Activated naive CD4-positive, alpha-beta T cell treated with anti-CD3 and anti-CD28 coated beads, Interleukin-2, amount 10 ng/mL, durations not matched to agents 7 days and 5 days (primary cell): ENCODE results near the gene GAD1.

ENCODE experiments used
- CTCF ChIA-PET: fragments of 350-600 bp; sonication (Branson Sonifier 250); formaldehyde crosslinking; loops from one replicate; lab custom pipeline; 2021; ENCODE audit warnings: antibody characterized with exemption; lab: Charles Lee
- DNase-seq: peaks from one replicate; pipeline ENCODE4 v3.0.0-alpha.2; 2020
- H3K27ac Mint-ChIP-seq: one replicate; pipeline ENCODE4 v1.8.0; 2021; ENCODE audit warnings: mild to moderate bottlenecking, moderate library complexity, mixed read lengths
- H3K27me3 Mint-ChIP-seq: one replicate; pipeline ENCODE4 v1.8.0; 2021; ENCODE audit warnings: mild to moderate bottlenecking, mixed read lengths
- H3K36me3 Mint-ChIP-seq: one replicate; pipeline ENCODE4 v1.8.0; 2021; ENCODE audit warnings: mixed read lengths
- H3K4me1 Mint-ChIP-seq: one replicate; pipeline ENCODE4 v1.8.0; 2021; ENCODE audit warnings: mixed read lengths
- H3K4me3 Mint-ChIP-seq: one replicate; pipeline ENCODE4 v1.8.0; 2021; ENCODE audit warnings: mild to moderate bottlenecking, moderate library complexity, mixed read lengths
- H3K9me3 Mint-ChIP-seq: one replicate; pipeline ENCODE4 v1.8.0; 2021; ENCODE audit warnings: mixed read lengths

The GAD1 gene

GRCh38 chr2:170813611-170814532 is 2.8 kb upstream of the GAD1 start:
- peak overlapping the region; percentile 44 for H3K27ac Mint-ChIP-seq
- H3K4me1 Mint-ChIP-seq: peaks cover 44% of the 10 kb centered on the region
- H3K9me3 Mint-ChIP-seq: no peaks in the 10 kb centered on the region

DNA sequence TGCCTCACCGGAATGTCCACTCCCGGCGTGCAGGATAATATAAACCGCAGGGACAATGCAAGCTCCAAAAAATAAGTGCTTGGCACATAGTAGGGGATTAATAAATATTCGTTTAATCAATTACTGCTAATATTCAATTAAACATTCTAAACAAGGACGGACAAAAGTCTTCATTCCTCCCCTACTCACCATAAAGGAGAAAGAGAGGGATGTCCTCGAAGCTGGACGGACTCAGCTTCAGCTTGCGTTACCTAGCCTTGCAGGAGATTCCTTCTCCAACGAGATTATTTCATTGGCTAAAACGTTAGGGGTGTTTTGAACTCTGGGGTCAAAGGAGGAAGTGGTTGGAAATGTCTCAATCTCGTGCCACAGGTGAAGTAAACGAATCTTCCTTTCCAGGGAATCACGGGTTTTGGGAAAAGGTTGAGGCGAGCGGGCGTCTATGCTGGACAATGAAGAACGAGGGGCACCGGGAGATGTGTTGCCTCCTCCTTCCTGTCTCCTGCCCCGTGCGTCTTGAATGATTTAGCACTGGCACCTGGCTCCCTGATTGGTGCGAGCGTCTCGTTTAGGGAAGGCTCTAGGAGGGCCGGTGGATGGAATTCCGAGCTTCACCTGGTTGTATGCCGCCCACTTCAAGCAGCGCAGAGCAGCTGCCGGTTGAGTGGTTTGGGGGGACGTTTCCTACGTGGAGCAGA is 2.0 kb upstream of the GAD1 start:
- Mint-ChIP-seq H3K9me3 (no peaks in the 10 kb centered on the region), H3K4me1 (peaks cover 52% of the 10 kb centered on the region), H3K27ac (peak overlapping the region; percentile 44), H3K36me3 (no peaks in the 10 kb centered on the region), H3K27me3 (peaks cover 72% of the 10 kb centered on the region), H3K4me3 (no peak overlapping the region)
- DNase-seq: no peak
- CTCF ChIA-PET: interaction anchor here (1.0 to 4.3 kb wide), 8 partner anchors 8 to 578 kb away, joined by 3 to 36 read pairs (median 16); no protein-coding TSS in a partner anchor

More at GRCh38 chr2:170813611-170814532, 2.8 kb upstream of the GAD1 start:
- no peak overlapping the region for H3K4me3 Mint-ChIP-seq
- no peaks in the 10 kb centered on the region for H3K36me3 Mint-ChIP-seq
- peaks cover 64% of the 10 kb centered on the region for H3K27me3 Mint-ChIP-seq
- DNase-seq: peak; percentile 59
- CTCF ChIA-PET: interaction anchor here (1.0 to 6.6 kb wide), 22 partner anchors 8 to 578 kb away, joined by 3 to 40 read pairs (median 6); partner anchors contain the start of gene ERICH2

GRCh38 chr2:170815311-170815710 is 1.4 kb upstream of the GAD1 start:
- peaks cover 78% of the 10 kb centered on the region for H3K27me3 Mint-ChIP-seq
- peak overlapping the region; percentile 73 for H3K27ac Mint-ChIP-seq
- CTCF ChIA-PET: interaction anchor here (0.7 to 4.0 kb wide), 9 partner anchors 10 to 491 kb away, joined by 3 to 36 read pairs (median 7); no protein-coding TSS in a partner anchor

DNA sequence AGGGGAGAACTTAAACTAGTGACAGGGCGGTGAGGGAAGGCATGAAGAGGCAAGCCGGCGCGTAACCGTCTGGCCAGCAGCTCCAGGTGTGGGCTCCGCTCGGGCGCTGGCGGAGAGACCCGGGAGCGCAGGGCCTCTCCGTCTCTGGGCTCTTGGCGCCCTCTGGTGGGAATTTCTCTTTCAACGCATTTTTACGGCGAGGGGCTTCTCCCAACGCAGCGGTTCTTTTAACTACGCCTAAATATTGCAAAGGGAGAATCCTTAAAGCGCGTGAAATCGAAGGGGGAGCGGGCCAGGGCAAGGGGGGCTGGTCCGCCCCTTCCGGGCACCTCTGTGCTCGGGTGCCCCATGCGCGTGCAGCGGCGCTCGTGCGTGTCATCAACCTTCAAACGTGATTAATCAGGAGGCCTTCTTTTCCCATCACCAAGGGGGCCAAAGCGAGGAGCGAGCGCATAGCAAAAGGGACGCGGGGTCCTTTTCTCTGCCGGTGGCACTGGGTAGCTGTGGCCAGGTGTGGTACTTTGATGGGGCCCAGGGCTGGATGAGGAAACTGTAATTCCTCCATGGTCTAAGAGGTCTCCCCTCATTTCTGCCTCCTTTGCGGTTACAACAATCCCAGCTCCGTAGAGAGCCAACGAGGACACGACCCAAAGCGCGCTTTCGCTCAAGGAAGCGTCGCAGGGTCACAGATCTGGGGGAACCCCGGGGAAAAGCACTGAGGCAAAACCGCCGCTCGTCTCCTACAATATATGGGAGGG is 762 bp upstream of the GAD1 start:
- H3K9me3 Mint-ChIP-seq: no peaks in the 10 kb centered on the region
- peaks cover 59% of the 10 kb centered on the region for H3K4me1 Mint-ChIP-seq
- peak; percentile 77 for DNase-seq
- CTCF ChIA-PET: interaction anchor here (0.7 to 2.8 kb wide), 13 partner anchors 10 to 577 kb away, joined by 3 to 15 read pairs (median 6); no protein-coding TSS in a partner anchor
- H3K27ac Mint-ChIP-seq: peak overlapping the region; percentile 73
- peaks cover 84% of the 10 kb centered on the region for H3K27me3 Mint-ChIP-seq
- H3K4me3 Mint-ChIP-seq: peak overlapping the region; percentile 31
- H3K36me3 Mint-ChIP-seq: no peaks in the 10 kb centered on the region

More at GRCh38 chr2:170815311-170815710, 1.4 kb upstream of the GAD1 start:
- no peak for DNase-seq
- Mint-ChIP-seq H3K36me3 (no peaks in the 10 kb centered on the region), H3K9me3 (no peaks in the 10 kb centered on the region), H3K4me3 (peak overlapping the region; percentile 31), H3K4me1 (peaks cover 53% of the 10 kb centered on the region)

DNA sequence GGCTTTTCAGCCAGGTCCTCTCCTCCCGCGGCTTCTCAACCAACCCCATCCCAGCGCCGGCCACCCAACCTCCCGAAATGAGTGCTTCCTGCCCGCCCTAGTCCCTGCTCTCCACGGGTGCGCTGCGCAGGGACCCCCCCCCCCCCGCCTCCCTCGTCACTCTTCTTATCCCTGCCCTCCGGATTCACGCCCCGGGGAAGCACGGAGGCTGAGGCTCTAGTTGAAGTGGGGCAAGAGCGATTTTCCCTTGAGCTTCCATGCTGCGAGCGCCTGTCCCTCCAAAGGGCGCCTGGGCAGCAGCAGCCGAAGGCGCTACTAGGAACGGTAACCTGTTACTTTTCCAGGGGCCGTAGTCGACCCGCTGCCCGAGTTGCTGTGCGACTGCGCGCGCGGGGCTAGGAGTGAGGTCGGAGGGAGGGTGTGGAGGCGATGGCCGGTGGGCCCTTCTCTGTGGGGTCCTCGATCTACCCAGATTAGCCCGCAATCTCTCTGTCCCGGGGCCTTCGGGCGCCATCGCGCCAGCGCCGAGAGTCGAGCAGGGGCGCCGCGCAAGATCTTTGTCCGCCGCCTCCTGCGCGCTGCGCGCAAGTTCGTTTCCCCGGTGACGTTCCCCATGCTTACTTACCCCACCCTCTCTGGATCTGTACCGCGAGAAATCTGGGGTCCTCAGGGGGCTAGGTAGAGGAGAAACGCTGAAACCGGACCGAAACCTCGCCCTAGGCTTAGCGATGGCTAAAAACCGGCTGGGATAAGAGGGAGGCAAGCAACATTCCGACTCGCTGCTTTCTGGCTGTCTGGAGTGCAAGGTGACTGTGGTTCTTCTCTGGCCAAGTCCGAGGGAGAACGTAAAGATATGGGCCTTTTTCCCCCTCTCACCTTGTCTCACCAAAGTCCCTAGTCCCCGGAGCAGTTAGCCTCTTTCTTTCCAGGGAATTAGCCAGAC is 677 bp downstream of the GAD1 start:
- CTCF ChIA-PET: interaction anchor here (0.7 to 2.8 kb wide), 11 partner anchors 56 to 581 kb away, joined by 3 to 15 read pairs (median 4); no protein-coding TSS in a partner anchor
- H3K27me3 Mint-ChIP-seq: peaks cover 99% of the 10 kb centered on the region
- no peaks in the 10 kb centered on the region for H3K9me3 Mint-ChIP-seq
- H3K27ac Mint-ChIP-seq: peak overlapping the region; percentile 72
- no peak for DNase-seq
- H3K36me3 Mint-ChIP-seq: no peaks in the 10 kb centered on the region
- peaks cover 71% of the 10 kb centered on the region for H3K4me1 Mint-ChIP-seq
- peak overlapping the region; percentile 67 for H3K4me3 Mint-ChIP-seq

- Mint-ChIP-seq H3K4me1 (peaks cover 75% of the 10 kb centered on the region), H3K27me3 (peaks cover 100% of the 10 kb centered on the region), H3K9me3 (no peaks in the 10 kb centered on the region), H3K36me3 (no peaks in the 10 kb centered on the region), H3K27ac (peak overlapping the region; percentile 65), H3K4me3 (peak overlapping the region; percentile 67)
- CTCF ChIA-PET: interaction anchor here (1.2 to 3.1 kb wide), 3 partner anchors 55 to 582 kb away, joined by 3 to 12 read pairs (median 4); no protein-coding TSS in a partner anchor
- peak; percentile 35 for DNase-seq
Observed at GRCh38 chr2:170818036-170818751, 1.5 kb downstream of the GAD1 start.

DNA sequence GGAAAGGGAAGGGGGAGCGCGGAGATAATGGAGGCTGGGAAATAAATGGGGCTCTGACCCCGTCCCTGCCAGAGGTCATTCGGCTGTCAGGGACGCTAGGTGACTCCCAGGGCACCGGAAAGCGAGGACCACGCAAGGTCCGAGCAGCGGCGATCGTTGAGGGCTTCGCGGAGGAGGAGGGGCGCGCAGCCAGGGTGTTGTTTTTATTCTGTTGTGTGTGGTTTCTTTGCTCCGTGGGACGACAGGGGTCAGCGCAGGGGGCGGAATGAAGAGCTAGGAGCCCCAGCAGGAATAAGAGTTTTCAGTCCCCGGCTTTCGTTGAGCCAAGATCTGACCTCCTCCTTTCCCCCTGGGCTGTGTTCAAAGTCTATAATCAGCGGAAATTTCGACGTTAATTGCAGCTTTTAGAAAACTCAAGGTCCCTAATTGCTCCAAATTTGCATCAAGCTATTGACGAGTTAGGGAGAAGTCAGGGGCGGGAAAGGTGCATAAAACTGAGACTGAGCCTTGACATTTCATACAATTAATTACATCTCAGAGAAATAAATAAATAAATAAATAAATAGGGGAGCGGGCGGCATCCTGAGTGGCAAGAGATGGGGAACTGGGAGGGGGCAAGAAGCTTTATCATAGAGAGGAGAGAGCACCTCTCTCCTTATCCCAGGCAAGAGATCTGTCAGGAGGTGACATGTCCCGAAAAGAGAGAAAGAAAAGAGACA is 2.2 kb downstream of the GAD1 start:
- H3K27me3 Mint-ChIP-seq: peaks cover 100% of the 10 kb centered on the region
- CTCF ChIA-PET: interaction anchor here (1.2 to 3.1 kb wide), 3 partner anchors 54 to 582 kb away, joined by 3 to 12 read pairs (median 4); no protein-coding TSS in a partner anchor
- DNase-seq: no peak
- H3K36me3 Mint-ChIP-seq: no peaks in the 10 kb centered on the region
- H3K9me3 Mint-ChIP-seq: no peaks in the 10 kb centered on the region
- H3K4me1 Mint-ChIP-seq: peaks cover 68% of the 10 kb centered on the region
- peak overlapping the region; percentile 65 for H3K27ac Mint-ChIP-seq
- peak overlapping the region; percentile 67 for H3K4me3 Mint-ChIP-seq

GRCh38 chr2:170819680-170820664 is 3.3 kb downstream of the GAD1 start:
- Mint-ChIP-seq H3K27ac (no peak overlapping the region), H3K4me3 (peak overlapping the region; percentile 52), H3K36me3 (no peaks in the 10 kb centered on the region), H3K4me1 (peaks cover 62% of the 10 kb centered on the region), H3K27me3 (peaks cover 100% of the 10 kb centered on the region), H3K9me3 (no peaks in the 10 kb centered on the region)
- no peak for DNase-seq
- CTCF ChIA-PET: interaction anchor here (3.1 kb wide), 2 partner anchors 53 to 459 kb away, joined by 7 to 12 read pairs; no protein-coding TSS in a partner anchor

- Mint-ChIP-seq H3K9me3 (no peaks in the 10 kb centered on the region), H3K4me1 (peaks cover 56% of the 10 kb centered on the region), H3K27me3 (peaks cover 100% of the 10 kb centered on the region), H3K36me3 (peaks cover 2% of the 10 kb centered on the region), H3K4me3 (peak overlapping the region; percentile 52), H3K27ac (peak overlapping the region; percentile 21)
- CTCF ChIA-PET: interaction anchor here (0.8 to 3.1 kb wide), 8 partner anchors 8 to 460 kb away, joined by 3 to 16 read pairs (median 6); no protein-coding TSS in a partner anchor
- DNase-seq: peak; percentile 48
Observed at GRCh38 chr2:170820757-170821530, 4.3 kb downstream of the GAD1 start.
